Left cardiac atrium (tissue), 4 donors: ENCODE results near the gene FOXI3. TPM values are rescaled to one million over a fixed set of nuclear protein-coding genes. Genes with fewer than 3 reads are reported as not detected.
A peak's percentile ranks its signal among the peaks of the same experiment; 100 is the strongest.

Source experiments
- ATAC-seq, 2 donors: fragments of 200-7000 bp; cut with Tn5 transposase; one replicate each; pipeline ENCODE4 v1.9.1; 2020; ENCODE audit warnings: mild to moderate bottlenecking in 2 of 2, moderate library complexity in 2 of 2
- DNase-seq: peaks from one replicate; pipeline ENCODE4 v3.0.0-alpha.2; 2020
- intact Hi-C, 2 donors: fragments of 100-400 bp; cut with DNase I; formaldehyde crosslinking; loops; one replicate each; pipeline versions ENCODE4 v1.14.1 to v1.15.1; 2022 to 2023
- long read RNA-seq: library from polyadenylated mRNA; unstranded; transcript quantifications from one replicate; pipeline ENCODE4 v2.0.0, GENCODE V29; 2021
- total RNA-seq, 2 donors: library from RNA; stranded (reverse); fragmentation: NEBNext Ultra II Directional; extraction: Animal tissue kit (Norgen Biotek cat#: 25700); gene quantifications; one replicate each; pipeline ENCODE4 v1.2.1, GENCODE V29; 2021
- donor health status: DM: no; HTN: yes; CAD: no.
- donor health status: DM: no; HTN: yes; CAD: no; lungs with severe emphysema.
- donor health status: DM: yes; HTN: yes; CAD: no.
- donor health status: Dilated cardiomyopathy.

Gene FOXI3
- not detected for total RNA-seq
- long read RNA-seq = 0 reads

DNA sequence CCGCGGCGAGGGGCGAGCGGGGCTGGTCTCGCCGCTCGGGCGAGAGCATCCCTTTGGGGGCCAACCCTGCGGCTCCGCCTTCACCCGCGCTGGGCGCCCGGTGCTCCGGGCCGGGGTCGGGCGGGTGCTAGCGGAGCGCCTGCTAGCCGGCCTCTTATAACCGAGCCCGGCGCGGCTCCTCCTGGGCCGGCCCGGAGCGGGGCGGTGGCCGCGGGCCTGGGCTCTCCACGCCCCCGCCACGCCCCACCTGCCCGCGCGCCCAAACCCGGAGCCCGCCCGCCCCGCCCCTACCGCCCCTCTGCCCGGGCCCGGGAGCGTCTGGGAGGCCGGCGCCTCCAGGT lies at the start of gene FOXI3:
FOXI3 (minus strand) TSS at position 129 of the 341 bp plus-strand sequence. CDS start 158 bp downstream, outside the sequence.
- DNase-seq (no peak), ATAC-seq (peak in 1 of 2 donors; percentile 45)
- intact Hi-C loops = no loop called here

DNA sequence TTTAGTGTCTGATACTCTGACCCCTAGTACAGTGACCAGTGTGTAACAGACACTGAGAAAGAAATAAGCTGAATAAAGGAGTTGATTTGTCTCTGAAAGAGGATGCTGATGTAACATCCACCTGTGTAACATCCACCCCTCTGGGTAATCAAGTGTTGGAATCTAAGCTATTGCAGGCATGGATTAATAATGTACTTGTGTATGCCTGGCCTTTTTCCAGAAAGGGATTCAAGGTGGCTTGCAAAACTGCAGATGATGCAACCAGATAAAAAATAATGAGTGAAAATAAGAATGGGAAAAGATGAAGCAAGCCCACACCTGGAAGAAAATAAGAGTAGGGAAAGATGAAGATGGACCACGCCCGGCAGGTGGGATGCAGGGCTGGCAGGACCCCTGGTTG lies 48.2 kb upstream of the FOXI3 start:
- ATAC-seq = no peak
- DNase-seq = no peak
- intact Hi-C loops = no loop called here

DNA sequence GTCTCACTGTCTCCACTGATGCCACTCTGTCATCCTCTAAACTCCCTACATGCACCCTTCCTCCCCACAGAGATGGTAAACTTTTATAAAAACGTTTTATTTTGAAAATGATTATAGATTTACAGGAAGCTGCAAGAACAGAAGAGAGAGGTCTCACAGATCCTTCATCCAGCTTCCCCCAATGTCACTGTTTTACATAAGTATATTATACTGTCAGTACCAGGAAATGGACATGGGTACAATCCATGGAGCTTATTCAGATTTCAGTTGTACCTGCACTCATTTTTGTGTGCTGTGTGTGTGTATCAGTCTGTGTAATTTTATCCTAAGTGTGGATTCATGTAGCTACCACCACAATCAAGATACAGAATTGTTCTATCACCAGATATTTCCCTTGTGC lies 46.7 kb upstream of the FOXI3 start:
- DNase-seq = no peak
- no peak for ATAC-seq
- intact Hi-C loops = no loop called here

DNA sequence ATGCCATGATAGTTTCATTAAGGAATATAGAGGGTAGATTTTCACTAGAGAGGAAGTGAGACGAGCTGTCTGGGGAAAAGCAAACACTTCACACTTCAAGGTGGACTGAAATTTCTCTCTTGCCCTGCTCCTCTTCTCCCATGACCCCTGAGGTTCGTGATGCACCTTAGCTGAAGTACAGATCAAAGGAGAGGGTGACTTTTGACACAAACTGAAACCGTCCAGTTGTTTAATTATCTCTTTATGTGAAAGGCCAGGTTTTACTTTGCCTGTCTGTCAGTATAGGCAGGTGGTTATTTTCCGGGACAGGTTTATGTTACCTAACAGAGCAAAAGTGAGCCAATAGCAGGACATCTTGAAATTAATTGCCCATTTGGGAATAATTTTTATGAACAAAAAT lies 41.0 kb upstream of the FOXI3 start:
- DNase-seq (no peak), ATAC-seq (no peak)

DNA sequence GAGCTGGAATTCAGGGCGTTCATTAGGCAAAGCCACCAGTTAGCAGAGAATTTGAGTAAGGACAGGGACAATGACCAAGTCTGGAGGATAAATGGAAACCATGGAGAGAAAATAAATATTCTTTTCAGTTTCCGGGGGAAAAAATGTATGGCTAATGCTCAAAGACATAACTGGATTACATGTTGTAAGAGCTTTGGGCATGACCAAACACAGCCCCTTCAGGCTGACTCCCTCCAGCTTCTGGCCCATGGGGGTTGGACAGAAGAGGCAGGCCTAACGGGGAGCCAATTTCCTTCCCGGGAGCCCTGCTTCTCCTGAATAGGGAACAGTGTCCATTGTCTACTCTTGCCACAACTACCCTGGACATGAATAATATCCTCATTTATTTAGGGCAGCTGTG lies 39.5 kb upstream of the FOXI3 start:
- no peak for ATAC-seq
- no peak for DNase-seq
- intact Hi-C loops = no loop called here

More for the DNA sequence above, 41.0 kb upstream of the FOXI3 start:
- intact Hi-C loops = no loop called here

DNA sequence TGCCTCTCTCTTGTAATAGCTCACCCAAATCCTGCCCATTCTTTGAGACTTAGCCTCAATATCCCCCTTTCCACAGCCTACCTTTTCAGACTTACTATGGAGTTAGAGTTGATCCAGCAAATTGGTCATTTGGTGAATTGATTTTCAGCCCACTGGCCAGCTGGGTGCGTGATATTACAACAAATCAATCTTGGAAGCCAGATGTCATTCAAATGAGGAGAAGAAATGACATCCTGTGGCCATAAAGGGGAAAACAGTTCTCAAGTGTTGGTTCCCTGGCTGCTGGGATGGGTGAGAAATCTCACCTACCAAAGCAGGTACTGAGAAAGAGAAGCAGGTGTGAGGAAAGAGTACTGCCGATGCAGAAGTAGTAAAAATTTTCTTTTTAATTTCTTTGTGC lies 36.7 kb upstream of the FOXI3 start:
- ATAC-seq (no peak), DNase-seq (no peak)
- intact Hi-C loops = no loop called here

DNA sequence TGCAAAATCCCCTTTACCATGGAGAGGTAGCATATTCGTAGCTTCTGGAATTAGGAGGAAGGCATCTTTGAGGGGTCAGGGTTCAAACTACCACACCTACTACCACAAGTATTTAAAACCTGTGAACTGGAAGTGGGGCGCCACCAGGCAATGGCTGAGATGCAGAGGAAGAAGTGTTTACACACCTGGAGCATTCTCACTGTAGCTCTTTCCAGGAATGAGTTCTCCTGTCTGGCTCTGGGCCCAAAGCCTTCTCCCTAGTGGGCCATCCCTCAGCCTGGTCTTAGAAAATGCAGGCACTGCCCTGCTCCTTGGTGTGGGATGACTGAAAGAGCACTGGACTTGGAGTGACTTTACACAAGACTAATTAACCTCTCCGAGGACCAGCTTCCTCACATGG lies 30.7 kb upstream of the FOXI3 start:
- intact Hi-C loops = no loop called here
- no peak for ATAC-seq
- no peak for DNase-seq

DNA sequence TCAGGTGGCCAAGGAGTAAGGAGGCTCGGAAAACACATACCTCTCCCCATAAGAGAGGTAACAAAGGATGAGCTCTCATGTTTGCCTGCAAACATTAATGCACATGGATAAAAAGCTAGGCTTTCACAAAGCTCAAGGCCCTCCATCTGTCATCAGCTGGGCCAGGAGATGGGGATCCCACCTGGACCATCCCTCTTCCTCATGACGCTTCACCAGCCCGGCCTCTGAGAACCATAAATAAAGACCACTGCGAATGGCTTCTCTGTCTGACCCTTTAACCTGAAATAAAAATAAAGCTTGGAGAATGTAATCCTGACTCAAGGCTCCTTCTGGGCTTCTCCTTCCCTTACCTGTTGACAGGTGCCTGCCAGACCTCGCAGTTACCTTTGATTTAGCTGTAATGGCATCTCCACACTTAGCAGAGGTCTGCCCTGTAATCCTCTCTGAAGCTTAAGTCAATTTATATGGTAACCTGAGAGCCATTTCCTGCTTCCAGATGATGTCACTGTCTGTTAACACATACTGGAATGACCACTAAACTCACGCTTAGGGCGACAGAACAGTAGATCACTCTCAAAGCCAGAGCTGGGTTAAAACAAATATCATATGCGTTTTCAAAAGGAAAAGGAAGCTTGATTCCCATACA lies 29.3 kb upstream of the FOXI3 start:
- DNase-seq = no peak
- intact Hi-C loops = no loop called here
- no peak for ATAC-seq

DNA sequence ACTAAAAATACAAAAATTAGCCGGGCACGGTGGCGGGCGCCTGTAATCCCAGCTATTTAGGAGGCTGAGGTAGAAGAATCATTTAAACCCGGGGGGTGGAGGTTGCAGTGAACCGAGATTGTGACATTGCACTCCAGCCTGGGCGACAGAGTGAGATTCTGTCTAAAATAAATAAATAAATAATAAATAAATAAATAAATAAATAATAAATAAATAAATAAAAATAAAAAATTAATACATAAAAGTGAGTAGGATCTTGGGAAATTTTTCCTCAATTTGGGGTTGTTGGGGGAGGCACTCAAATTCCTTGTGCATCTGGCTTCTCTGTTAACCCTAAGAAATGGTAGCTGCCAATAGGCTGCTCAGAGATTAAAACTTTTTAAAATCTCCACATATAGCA lies 20.3 kb upstream of the FOXI3 start:
- intact Hi-C loops = no loop called here
- DNase-seq (no peak), ATAC-seq (no peak)

DNA sequence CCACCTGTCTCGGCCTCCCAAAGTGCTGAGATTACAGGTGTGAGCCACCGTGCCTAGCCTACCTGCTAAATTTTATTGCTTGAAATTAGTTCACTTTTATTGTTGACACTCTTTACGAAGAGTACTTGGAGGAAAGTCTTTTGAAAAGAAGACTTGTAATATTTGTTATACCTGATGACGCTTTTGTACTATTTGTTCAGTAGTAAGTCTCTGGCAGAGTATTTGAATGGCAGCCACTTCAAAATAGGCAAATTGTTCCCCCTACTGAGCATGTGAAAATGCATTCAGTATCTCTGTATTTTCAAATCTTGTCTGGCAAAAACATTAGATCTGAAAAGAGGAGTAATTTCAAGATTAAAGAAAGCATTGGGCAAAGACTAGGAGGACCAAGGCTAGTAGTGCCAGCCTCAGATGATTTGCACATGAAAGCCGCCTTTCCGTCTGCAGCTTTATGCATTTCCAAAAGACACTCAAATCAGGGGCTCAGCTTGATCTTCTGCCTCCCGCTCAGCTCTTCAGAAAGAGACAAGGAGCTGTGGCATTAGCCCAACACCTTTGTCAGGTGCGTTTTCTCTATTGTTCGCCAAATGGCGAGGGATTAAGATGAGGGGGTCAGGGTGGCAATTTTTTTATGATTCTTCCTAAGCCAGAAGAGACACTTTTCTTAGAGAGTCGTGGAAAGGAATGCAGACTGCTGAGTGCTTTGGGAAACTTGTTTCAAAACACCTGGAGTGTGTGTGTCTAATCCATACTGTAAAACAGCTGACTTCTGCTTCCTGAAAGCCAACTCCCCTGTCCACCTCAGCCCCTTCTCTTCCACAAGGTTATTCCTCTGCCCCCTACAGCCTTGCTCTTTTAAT lies 18.8 kb upstream of the FOXI3 start:
- DNase-seq (no peak), ATAC-seq (no peak)
- intact Hi-C loops = no loop called here

DNA sequence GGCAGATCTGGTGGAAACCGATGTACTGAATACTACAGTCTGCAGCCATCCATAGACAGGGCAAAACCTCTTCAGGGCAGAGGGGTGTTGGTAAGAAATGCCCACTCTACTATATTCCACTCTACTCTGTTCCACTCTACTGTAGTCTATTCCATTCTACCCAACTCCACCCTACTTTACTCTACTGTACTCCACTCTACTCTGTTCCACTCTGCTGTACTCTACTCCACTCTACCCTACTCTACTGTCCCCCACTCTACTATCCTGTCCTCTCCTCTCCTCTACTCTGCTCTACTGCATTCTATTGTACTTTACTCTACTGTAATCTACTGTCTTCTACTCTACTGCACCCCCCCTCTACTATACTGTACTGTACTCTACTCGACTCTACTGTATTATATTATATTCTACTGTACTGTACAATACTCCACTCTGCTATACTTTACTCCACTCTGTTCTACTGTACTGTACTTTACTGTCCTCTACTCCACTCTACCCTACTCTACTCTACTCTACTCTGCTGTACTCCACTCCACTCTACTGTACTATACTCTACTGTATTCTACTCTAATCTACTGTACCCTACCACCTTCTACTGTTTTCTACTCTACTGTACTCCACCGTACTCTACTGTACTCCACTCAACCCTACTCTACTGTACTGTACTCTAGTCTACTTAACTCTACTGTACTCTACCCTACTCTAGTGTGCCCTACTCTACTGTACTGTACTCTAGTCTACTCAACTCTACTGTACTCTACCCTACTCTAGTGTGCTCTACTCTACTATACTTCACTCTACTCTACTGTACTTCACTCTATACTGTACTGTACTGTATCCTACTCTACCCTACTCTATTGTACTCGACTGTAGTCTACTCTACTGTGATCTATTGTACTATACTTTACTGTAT lies 17.0 kb upstream of the FOXI3 start:
- intact Hi-C loops = no loop called here
- DNase-seq (no peak), ATAC-seq (no peak)

DNA sequence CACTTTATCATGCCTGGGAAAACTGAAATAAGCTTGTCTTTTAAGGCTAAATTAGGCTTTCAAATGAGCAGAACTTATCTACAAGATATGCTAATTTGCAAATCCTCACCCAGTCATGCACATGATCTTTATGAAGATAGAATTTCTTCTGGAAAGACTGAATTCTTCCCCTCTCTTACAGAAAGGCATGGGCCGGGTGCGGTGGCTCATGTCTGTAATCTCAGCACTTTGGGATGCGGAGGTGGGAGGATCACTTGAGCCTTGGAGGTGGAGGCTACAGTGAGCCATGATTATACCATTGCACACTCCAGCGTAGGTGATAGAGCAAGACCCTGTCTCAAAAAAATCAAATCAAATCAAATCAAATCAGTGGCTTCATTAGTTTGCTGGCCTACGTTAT lies 11.7 kb upstream of the FOXI3 start:
- no peak for ATAC-seq
- no peak for DNase-seq
- intact Hi-C loops = no loop called here

DNA sequence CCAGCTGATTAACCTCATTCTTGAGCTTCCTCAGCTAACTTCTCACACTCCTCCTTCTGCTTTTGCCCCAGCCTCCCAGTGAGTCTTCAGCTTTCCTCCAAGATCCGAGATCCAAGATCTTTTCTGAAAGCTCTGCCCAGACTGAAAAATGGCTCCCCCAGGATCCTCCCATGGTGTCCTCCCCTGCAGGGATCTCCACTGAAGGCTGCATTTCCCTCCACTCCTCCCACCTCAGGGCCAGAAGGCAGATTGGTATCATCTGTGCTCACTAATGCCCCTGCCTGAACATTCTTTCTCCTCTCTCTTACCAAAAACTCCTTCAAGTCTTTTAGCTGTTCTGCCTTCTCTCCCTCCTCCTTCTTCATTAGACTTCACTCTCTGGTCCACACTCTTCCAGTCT lies 6.1 kb upstream of the FOXI3 start:
- DNase-seq = no peak
- intact Hi-C loops = no loop called here
- ATAC-seq = no peak

DNA sequence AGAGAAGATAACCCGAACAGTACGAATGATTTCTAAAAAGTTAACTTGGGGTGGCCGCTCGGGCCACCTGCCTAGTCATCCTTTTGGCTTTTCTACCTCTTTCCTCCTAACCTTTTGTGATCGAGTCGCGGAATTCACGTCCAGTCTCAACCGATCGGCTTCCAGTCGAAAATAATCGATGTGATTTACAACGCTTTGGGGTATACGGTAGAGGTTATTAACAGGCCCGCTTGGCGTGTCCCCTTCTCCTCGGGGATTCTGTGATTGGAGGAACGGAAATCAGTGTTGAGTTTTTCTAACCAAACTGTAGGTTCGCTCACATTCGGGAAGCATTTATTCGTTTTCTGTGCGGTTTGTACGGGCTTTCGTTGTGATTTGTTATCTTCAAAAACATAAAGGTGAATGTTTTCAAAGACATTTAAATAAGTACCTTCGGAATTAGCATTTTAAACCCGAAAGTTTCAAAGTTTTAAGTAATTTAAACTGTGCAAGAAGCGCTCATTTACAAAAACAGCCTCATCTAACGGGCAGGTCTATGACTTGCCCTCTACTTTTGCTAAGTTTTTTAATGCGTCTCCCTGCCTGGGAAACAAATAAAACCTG lies 588 bp upstream of the FOXI3 start:
- no peak for ATAC-seq
- intact Hi-C loops = no loop called here
- no peak for DNase-seq

DNA sequence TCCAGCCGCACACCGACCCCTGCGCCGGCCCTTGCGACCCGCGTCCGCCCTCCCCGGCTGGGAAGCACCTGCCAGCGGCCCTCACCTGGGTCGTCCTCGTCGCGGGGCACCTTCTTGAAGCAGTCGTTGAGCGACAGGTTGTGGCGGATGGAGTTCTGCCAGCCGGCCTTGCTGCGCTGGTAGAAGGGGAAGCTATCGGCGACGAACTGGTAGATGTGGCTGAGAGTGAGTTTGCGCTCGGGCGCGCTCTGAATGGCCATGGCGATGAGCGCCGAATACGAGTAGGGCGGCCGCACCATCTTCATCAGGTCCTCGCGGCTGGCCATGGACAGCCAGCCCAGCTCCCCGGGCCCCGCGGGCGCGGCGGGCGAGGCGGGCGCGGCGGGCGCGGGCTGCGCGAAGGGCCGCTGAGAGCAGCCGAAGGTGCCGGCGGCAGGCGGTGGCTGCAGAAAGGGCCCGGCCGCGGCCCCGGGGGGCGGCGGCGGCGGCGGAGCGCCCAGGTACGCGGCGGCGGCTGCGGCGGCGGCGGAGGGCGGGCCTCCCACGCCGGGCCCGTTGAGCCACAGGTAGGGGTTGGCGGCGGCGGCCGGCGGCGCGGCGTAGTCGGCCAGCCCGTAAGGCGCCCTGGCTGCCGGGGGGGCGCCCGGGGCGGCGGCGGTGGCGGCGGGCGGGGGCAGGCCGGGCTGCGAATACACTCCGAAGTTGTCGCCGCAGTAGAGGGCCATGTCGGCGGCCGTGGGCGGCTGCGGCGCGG lies 505 bp downstream of the FOXI3 start:
- ATAC-seq = no peak
- intact Hi-C loops = no loop called here
- DNase-seq = no peak

DNA sequence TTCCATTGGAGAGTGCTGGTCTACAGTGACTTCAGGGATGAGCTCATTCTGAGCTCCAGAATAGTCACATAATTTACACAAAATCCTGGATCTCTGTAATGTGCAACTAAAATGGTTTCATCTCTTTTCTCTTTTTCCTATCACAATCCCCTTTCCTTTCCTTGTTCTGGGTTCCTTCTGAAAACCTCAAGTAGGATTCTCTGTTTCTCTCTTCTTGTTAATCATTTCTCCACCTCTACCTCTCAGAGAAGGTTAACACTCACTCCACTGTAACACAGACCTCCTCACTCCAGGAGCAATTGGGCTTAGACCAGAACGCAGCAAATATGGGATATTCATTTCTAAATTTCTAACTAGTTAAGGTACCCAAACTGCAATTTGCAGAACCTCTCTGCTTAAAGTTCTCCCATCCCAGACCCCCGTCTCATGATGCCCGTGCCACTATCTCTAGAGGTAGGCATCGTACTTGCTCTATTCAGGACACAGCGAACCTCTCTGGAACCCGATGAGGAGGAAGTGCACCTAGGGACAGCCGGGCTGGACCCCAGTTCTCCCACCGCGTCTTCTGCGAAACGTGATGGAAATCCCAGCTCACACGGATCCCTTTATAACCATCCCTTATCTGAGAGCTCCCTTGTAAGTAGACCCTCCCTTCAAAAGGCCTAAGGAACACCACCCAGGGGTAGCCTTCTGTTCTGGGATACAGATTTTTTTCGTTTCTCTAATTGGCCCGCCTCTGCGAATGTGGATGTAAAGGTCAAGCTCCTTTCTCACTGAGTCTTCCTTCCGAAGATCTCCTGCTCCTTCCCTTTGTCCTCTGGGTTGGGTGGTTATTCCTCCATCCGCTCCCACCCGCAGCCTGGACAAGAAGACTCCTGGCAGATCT lies 1.3 kb downstream of the FOXI3 start:
- DNase-seq (no peak), ATAC-seq (no peak)
- intact Hi-C loops = no loop called here

DNA sequence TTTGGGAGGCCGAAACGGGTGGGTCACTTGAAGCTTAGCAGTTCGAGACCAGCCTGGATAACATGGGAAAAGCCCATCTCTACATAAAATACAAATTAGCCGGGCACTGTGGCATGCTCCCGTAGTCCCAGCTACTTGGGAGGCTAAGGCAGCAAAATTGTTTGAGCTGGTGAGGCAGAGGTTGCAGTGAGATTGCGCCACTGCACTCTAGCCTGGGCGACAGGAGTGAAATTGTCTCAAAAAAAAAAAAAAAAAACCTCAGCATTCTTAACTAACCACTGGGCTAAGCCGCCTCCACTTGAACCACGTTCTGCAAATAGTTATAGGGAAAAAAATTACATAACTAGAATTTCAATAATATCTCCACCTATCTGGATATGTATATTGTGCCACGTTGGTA lies 2.3 kb downstream of the FOXI3 start:
- intact Hi-C loops = no loop called here

DNA sequence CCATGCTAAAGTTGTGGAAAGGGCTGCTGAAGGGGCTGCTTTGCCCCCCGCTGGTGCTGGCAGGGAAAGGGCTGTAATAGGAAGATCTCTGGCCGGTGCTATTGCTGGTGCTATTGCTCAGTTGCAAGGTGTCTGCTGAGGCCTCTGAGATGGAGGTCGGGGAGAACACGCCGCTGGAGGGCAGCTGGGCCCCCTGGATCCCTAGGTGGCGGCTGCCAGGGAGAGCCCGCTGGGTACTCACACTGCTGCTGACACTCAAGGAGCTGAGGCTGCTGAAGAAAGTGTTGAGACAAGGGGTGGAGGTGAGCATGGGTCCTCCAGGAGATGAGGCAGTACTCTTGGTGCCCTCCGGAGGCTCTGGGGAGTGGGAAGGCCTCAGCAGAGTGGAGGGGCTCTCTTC lies 4.2 kb downstream of the FOXI3 start:
- DNase-seq = no peak
- intact Hi-C loops = no loop called here
- ATAC-seq = no peak

More for the DNA sequence above, 2.3 kb downstream of the FOXI3 start:
- DNase-seq = no peak
- no peak for ATAC-seq
